B cell (primary cell): Measurements from ENCODE around the gene CCNF. TPM values are rescaled to one million over a fixed set of nuclear protein-coding genes. Genes with fewer than 3 reads are reported as not detected.

Experiments used
- ATAC-seq: fragments of 200-7000 bp; cut with Tn5 transposase; one replicate; pipeline ENCODE4 v1.10.0; 2021; ENCODE audit warnings: low read depth, mild to moderate bottlenecking, moderate number of reproducible peaks, moderate library complexity
- CTCF ChIA-PET: fragments of 350-600 bp; sonication (Branson Sonifier 250); formaldehyde crosslinking; loops from one replicate; lab custom pipeline; 2021; ENCODE audit warnings: antibody characterized with exemption, inconsistent platforms; lab: Charles Lee
- POLR2A ChIA-PET: fragments of 350-600 bp; sonication (Branson Sonifier 250); formaldehyde crosslinking; loops from one replicate; lab custom pipeline; 2021; ENCODE audit warnings: antibody characterized with exemption; lab: Charles Lee
- DNase-seq: peaks from one replicate; pipeline ENCODE4 v3.0.0; 2013
- H2AFZ ChIP-seq: 2 replicates; pipeline ENCODE4 v1.6.1; 2012; ENCODE audit warnings: mild to moderate bottlenecking, low read depth, low read length; ENCODE audit not compliant: insufficient read depth, poor library complexity, severe bottlenecking
- H3K27ac ChIP-seq, 2 donors: 1 replicate in 1 of 2; 2 replicates in 1 of 2; pipeline ENCODE4 v1.5.1; 2012 to 2013; ENCODE audit warnings: low read length in 2 of 2, mild to moderate bottlenecking in 2 of 2, moderate library complexity in 1 of 2
- H3K27me3 ChIP-seq, 4 experiments: fragments of 200-600 bp in 1 of 4; sonication (generic) in 1 of 4; replicated peaks in 1 of 4; 1 replicate in 2 of 4; 2 replicates in 2 of 4; pipeline versions ENCODE4 v1.6.1 to v1.7.0; 2013 to 2016; ENCODE audit warnings: low read length in 3 of 4, mild to moderate bottlenecking in 2 of 4, mixed read lengths in 1 of 4, moderate library complexity in 1 of 4; ENCODE audit not compliant: insufficient read depth in 4 of 4, control insufficient read depth in 3 of 4; ENCODE audit errors: control extremely low read depth in 1 of 4
- H3K36me3 ChIP-seq, 2 experiments: replicated peaks in 1 of 2; 1 replicate in 1 of 2; 2 replicates in 1 of 2; pipeline versions ENCODE4 v1.6.1 to v1.7.1; 2013; ENCODE audit warnings: low read length in 1 of 2; ENCODE audit not compliant: insufficient read depth in 2 of 2, control insufficient read depth in 1 of 2; ENCODE audit errors: control extremely low read depth in 1 of 2, extremely low read depth in 1 of 2
- H3K4me1 ChIP-seq, 2 donors: fragments of 200-600 bp in 1 of 2; sonication (generic) in 1 of 2; 1 replicate in 1 of 2; 2 replicates in 1 of 2; pipeline versions ENCODE4 v1.5.1 to v1.6.1; 2013 to 2017; ENCODE audit warnings: low read length in 2 of 2; ENCODE audit not compliant: control insufficient read depth in 2 of 2, insufficient read depth in 2 of 2
- H3K4me2 ChIP-seq: replicated peaks from 2 replicates; pipeline ENCODE3; 2012; ENCODE audit warnings: mild to moderate bottlenecking, low read depth, low read length; ENCODE audit not compliant: poor library complexity, severe bottlenecking
- H3K4me3 ChIP-seq, 5 experiments: fragments of 200-600 bp in 1 of 5; sonication (generic) in 1 of 5; 1 replicate in 3 of 5; 2 replicates in 2 of 5; pipeline versions ENCODE4 v1.5.1 to v1.7.0; 2011 to 2016; ENCODE audit warnings: low read length in 4 of 5, mild to moderate bottlenecking in 4 of 5, low read depth in 2 of 5, control low read depth in 1 of 5, moderate library complexity in 1 of 5; ENCODE audit not compliant: insufficient read depth in 1 of 5; ENCODE audit errors: control extremely low read depth in 1 of 5, extremely low read depth in 1 of 5
- H3K79me2 ChIP-seq: fragments of 200-600 bp; sonication (generic); one replicate; pipeline ENCODE4 v1.6.0; 2016; ENCODE audit warnings: low read length; ENCODE audit not compliant: control insufficient read depth, insufficient read depth
- H3K9ac ChIP-seq: fragments of 200-600 bp; sonication (generic); 2 replicates; pipeline ENCODE4 v1.6.1; 2017; ENCODE audit warnings: mild to moderate bottlenecking, low read length, moderate library complexity
- H3K9me3 ChIP-seq, 3 donors: one replicate each; pipeline versions ENCODE4 v1.6.1 to v1.7.1; 2013; ENCODE audit warnings: low read length in 2 of 3; ENCODE audit not compliant: control insufficient read depth in 2 of 3, insufficient read depth in 1 of 3; ENCODE audit errors: control extremely low read depth in 1 of 3
- H4K20me1 ChIP-seq: 2 replicates; pipeline ENCODE4 v1.6.0; 2012; ENCODE audit warnings: mild to moderate bottlenecking, low read length; ENCODE audit not compliant: insufficient read depth, control insufficient read depth, poor library complexity, severe bottlenecking
- H3K27ac Mint-ChIP-seq: one replicate; pipeline ENCODE4 v1.8.0; 2021; ENCODE audit warnings: mixed read lengths
- H3K27me3 Mint-ChIP-seq: one replicate; pipeline ENCODE4 v1.8.0; 2021; ENCODE audit warnings: mixed read lengths
- H3K4me1 Mint-ChIP-seq: one replicate; pipeline ENCODE4 v1.8.0; 2021; ENCODE audit warnings: mixed read lengths
- H3K4me3 Mint-ChIP-seq: one replicate; pipeline ENCODE4 v1.8.0; 2021; ENCODE audit warnings: mixed read lengths
- H3K9me3 Mint-ChIP-seq: one replicate; pipeline ENCODE4 v1.8.0; 2022; ENCODE audit warnings: mixed read lengths; ENCODE audit not compliant: insufficient read depth
- EZH2 ChIP-seq: IDR thresholded peaks from 2 replicates; pipeline ENCODE4 v1.6.1; 2012; ENCODE audit warnings: borderline replicate concordance, low read depth, mild to moderate bottlenecking, moderate library complexity, low read length; ENCODE audit not compliant: insufficient read depth, poor library complexity, severe bottlenecking
- WGBS: methylation state at CpG from one replicate; pipeline ENCODE4 v1.1.5; 2013; ENCODE audit warnings: missing lambda C conversion rate; ENCODE audit not compliant: insufficient coverage; 5-methylcytosine and 5-hydroxymethylcytosine counted together
- intact Hi-C: fragments of 100-400 bp; cut with micrococcal nuclease; formaldehyde crosslinking; loops from one replicate; pipeline ENCODE4 v1.10.0; 2022
- polyA plus RNA-seq: library from polyadenylated mRNA; depleted of rRNA; stranded (reverse); fragments of >200 nt; gene quantifications from 2 replicates; pipeline ENCODE4 v1.2.3, GENCODE V29; 2012
- total RNA-seq, 2 donors: library from RNA; stranded (reverse); fragments of 120-200 nt in 1 of 2; gene quantifications; 1 replicate in 1 of 2; 2 replicates in 1 of 2; pipeline versions ENCODE4 v1.2.3 to v1.2.4, GENCODE V29; 2013 to 2022
- TF ChIP-seq, protein P1 (sequence below): fragments of 200-600 bp; IDR thresholded peaks from one replicate; pipeline ENCODE4 v1.8.0; 2022; ENCODE audit warnings: antibody characterized with exemption, mild to moderate bottlenecking

CCNF gene
- total and polyA plus RNA-seq, 2 donors (not counting 1 experiment from before 2014, with no cell fraction given) = 3.2 to 5.3 TPM

DNA sequence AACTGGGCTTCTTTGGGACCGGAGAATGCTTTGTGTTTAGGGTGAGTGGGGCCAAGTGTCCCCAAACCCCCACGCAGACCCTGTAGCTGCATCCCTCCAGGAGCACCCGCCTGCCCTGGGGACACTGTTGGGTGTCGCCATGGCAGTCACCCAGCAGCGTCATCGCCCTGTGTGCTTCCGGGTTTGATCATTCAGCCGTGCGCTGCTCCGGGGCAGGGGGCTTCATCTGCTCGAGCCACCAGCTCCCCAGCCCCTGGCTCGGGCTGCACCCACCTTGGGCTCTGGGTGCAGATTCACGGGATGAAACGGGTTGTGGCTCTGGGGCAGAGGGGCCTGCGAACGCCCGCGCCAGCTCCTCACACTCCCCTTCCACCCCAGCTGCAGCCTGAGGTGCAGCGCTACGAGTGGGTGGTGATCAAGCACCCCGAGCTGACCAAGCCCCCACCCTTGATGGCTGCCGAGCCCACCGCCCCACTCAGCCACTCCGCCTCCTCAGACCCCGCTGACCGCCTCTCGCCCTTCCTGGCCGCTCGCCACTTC, 70.7 kb downstream of the CCNF start:
- no peak for ATAC-seq
- Histone ChIP-seq H3K36me3 (peaks cover 0 to 4% of the 10 kb centered on the region in 2 experiments), H3K9me3 (no peaks in the 10 kb centered on the region), H3K27me3 (no peaks in the 10 kb centered on the region), H3K4me2 (no peak overlapping the region), H4K20me1 (no peaks in the 10 kb centered on the region), H3K79me2 (peaks cover 22% of the 10 kb centered on the region), H3K27ac (no peak overlapping the region), H3K4me3 (no peak overlapping the region), H2AFZ (no peak overlapping the region), H3K4me1 (peaks cover 0 to 8% of the 10 kb centered on the region in 2 donors), H3K9ac (no peak overlapping the region)
- DNase-seq = no peak
- peaks cover 2% of the 10 kb centered on the region for H3K4me1 Mint-ChIP-seq
- POLR2A ChIA-PET = no interaction called here
- H3K9me3 Mint-ChIP-seq = no peaks in the 10 kb centered on the region
- no peak overlapping the region for H3K4me3 Mint-ChIP-seq
- intact Hi-C loops = loop anchor here (10.0 kb wide), 1 partner anchor 475 kb away; the partner anchor contains the start of gene NHERF2
- no peak overlapping the region for H3K27ac Mint-ChIP-seq
- TF ChIP-seq EZH2 = no peak
- TF ChIP-seq, protein P1, sequence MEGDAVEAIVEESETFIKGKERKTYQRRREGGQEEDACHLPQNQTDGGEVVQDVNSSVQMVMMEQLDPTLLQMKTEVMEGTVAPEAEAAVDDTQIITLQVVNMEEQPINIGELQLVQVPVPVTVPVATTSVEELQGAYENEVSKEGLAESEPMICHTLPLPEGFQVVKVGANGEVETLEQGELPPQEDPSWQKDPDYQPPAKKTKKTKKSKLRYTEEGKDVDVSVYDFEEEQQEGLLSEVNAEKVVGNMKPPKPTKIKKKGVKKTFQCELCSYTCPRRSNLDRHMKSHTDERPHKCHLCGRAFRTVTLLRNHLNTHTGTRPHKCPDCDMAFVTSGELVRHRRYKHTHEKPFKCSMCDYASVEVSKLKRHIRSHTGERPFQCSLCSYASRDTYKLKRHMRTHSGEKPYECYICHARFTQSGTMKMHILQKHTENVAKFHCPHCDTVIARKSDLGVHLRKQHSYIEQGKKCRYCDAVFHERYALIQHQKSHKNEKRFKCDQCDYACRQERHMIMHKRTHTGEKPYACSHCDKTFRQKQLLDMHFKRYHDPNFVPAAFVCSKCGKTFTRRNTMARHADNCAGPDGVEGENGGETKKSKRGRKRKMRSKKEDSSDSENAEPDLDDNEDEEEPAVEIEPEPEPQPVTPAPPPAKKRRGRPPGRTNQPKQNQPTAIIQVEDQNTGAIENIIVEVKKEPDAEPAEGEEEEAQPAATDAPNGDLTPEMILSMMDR = no peak
- no peaks in the 10 kb centered on the region for H3K27me3 Mint-ChIP-seq
- CTCF ChIA-PET = interaction anchor here (0.9 to 3.0 kb wide), 9 partner anchors 10 to 306 kb away, joined by 3 to 41 read pairs (median 6); partner anchors contain the start of genes ABCA3 and ECI1
- 95% methylated on average over 29 of the region's 29 CpGs for WGBS

GRCh38 chr16:2500430-2500917, 71.2 kb downstream of the CCNF start:
- Histone ChIP-seq H3K4me1 (peaks cover 0 to 8% of the 10 kb centered on the region in 2 donors), H2AFZ (no peak overlapping the region), H3K9ac (no peak overlapping the region), H3K27ac (no peak overlapping the region), H3K79me2 (peaks cover 22% of the 10 kb centered on the region), H3K4me2 (no peak overlapping the region), H3K4me3 (no peak overlapping the region), H3K9me3 (no peaks in the 10 kb centered on the region), H4K20me1 (no peaks in the 10 kb centered on the region), H3K27me3 (no peaks in the 10 kb centered on the region), H3K36me3 (peaks cover 0 to 4% of the 10 kb centered on the region in 2 experiments)
- POLR2A ChIA-PET = interaction anchor here (1.3 kb wide), 1 partner anchor 306 kb away, joined by 3 read pairs; no protein-coding TSS in a partner anchor
- peaks cover 6% of the 10 kb centered on the region for H3K4me1 Mint-ChIP-seq
- no peaks in the 10 kb centered on the region for H3K27me3 Mint-ChIP-seq
- intact Hi-C loops = loop anchor here (10.0 kb wide), 1 partner anchor 476 kb away; the partner anchor contains the start of gene NHERF2
- CTCF ChIA-PET = interaction anchor here (0.9 to 3.0 kb wide), 17 partner anchors 10 to 478 kb away, joined by 3 to 41 read pairs (median 6); partner anchors contain the start of genes ABCA3, AMDHD2, CEMP1 and ECI1
- DNase-seq (peak; percentile 35), ATAC-seq (no peak)
- H3K27ac Mint-ChIP-seq = no peak overlapping the region
- H3K9me3 Mint-ChIP-seq = no peaks in the 10 kb centered on the region
- no peak overlapping the region for H3K4me3 Mint-ChIP-seq
- 93% methylated on average over 18 of the region's 20 CpGs for WGBS
- TF ChIP-seq EZH2 = no peak
- TF ChIP-seq, protein P1 = no peak
